Measurements from ENCODE around the gene BRD7. TPM values are rescaled to one million over a fixed set of nuclear protein-coding genes. Genes with fewer than 3 reads are reported as not detected.

The BRD7 gene
- total RNA-seq, 4 donors from 2014 or later = 53.1 to 62.0 (median 56.2) TPM

DNA sequence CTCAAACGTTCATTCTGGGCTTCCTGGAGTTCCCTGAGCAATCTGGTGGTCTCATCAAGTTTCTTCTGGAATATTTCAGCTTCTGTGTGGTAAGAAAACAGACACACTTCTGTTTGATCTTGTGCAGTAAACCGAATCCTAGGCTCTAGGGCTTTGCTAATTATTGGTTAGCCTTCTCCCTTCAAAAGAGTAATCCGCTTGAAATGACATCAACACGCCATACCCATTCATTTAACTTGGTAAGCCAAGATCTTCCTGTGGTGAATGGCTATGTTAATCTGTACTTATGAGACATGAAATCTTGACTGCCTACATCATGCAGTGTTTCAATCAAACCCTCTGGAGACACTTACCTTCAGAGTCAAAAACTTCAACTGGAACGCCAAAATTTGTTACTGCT is 48.5 kb downstream of the BRD7 start:
- H3K4me1 ChIP-seq = no peaks in the 10 kb centered on the region
- no peak overlapping the region for H3K27ac ChIP-seq
- no peak overlapping the region for H3K4me3 ChIP-seq
- H3K9me3 ChIP-seq = no peaks in the 10 kb centered on the region
- H3K27me3 ChIP-seq = no peaks in the 10 kb centered on the region
- WGBS = 75% methylated on average over 5 of the region's 5 CpGs
- peaks cover 87% of the 10 kb centered on the region for H3K36me3 ChIP-seq
- DNase-seq (ENCODE audit: low spot score in 2 of 2) = no peak
- no peak for TF ChIP-seq EP300 (IDR thresholded peaks at IDR 0.05)
- TF ChIP-seq, protein P1, sequence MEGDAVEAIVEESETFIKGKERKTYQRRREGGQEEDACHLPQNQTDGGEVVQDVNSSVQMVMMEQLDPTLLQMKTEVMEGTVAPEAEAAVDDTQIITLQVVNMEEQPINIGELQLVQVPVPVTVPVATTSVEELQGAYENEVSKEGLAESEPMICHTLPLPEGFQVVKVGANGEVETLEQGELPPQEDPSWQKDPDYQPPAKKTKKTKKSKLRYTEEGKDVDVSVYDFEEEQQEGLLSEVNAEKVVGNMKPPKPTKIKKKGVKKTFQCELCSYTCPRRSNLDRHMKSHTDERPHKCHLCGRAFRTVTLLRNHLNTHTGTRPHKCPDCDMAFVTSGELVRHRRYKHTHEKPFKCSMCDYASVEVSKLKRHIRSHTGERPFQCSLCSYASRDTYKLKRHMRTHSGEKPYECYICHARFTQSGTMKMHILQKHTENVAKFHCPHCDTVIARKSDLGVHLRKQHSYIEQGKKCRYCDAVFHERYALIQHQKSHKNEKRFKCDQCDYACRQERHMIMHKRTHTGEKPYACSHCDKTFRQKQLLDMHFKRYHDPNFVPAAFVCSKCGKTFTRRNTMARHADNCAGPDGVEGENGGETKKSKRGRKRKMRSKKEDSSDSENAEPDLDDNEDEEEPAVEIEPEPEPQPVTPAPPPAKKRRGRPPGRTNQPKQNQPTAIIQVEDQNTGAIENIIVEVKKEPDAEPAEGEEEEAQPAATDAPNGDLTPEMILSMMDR (IDR thresholded peaks at IDR 0.05) = no peak
- TF ChIP-seq POLR2AphosphoS5 (IDR thresholded peaks at IDR 0.05) = no peak
- no peak for TF ChIP-seq POLR2A (IDR thresholded peaks at IDR 0.05)

DNA sequence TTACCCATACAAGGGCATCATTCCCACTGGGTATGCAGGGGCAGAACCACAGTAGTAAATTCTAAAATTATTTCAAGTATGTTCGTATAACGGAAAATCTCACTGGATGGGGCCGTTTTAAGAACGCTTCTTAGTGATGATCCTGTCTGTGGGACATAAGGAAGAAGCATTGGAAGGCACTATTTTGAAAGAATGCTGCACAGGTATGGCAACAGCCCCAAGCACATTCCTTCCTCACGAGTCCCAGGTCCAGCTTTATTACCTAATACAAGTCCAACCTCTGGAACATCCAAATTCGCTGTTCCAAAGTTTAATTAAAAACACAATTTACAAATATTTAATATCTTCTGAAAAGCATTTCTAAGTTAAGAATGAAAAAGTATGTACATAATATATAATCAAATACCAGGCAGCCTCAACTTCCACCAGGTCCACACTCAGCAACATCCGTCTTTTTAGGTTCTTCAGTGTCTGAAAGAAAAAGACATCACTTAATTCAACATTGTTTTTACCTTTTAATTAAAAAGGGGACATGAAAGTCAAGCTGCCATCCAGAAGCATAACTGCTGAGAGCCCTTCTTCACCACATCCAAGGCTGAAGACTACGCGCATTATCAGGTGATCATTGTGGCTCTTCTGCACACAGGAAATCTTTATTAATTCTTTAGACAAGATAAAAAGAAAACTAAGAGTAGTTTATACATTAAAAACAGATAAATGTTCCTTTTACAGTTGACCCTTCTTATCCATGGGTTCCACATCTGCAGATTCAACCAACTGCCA is 49.8 kb downstream of the BRD7 start:
- peaks cover 87% of the 10 kb centered on the region for H3K36me3 ChIP-seq
- no peak overlapping the region for H3K27ac ChIP-seq
- TF ChIP-seq POLR2A (IDR thresholded peaks at IDR 0.05) (no peak), EP300 (IDR thresholded peaks at IDR 0.05) (no peak), POLR2AphosphoS5 (IDR thresholded peaks at IDR 0.05) (no peak)
- TF ChIP-seq, protein P1 (IDR thresholded peaks at IDR 0.05) = no peak
- WGBS = 77% methylated on average over 9 of the region's 9 CpGs
- H3K4me1 ChIP-seq = no peaks in the 10 kb centered on the region
- H3K9me3 ChIP-seq = no peaks in the 10 kb centered on the region
- no peak for DNase-seq (ENCODE audit: low spot score in 2 of 2)
- no peaks in the 10 kb centered on the region for H3K27me3 ChIP-seq
- H3K4me3 ChIP-seq = no peak overlapping the region

GRCh38 chr16:50316848-50317630 is 51.7 kb downstream of the BRD7 start:
- H3K36me3 ChIP-seq = peaks cover 90% of the 10 kb centered on the region
- no peak for DNase-seq (ENCODE audit: low spot score in 2 of 2)
- no peak for TF ChIP-seq EP300 (IDR thresholded peaks at IDR 0.05)
- no peak for TF ChIP-seq POLR2AphosphoS5 (IDR thresholded peaks at IDR 0.05)
- TF ChIP-seq, protein P1 (IDR thresholded peaks at IDR 0.05) = no peak
- TF ChIP-seq POLR2A (IDR thresholded peaks at IDR 0.05) = no peak
- WGBS = 87% methylated on average over 10 of the region's 10 CpGs
- H3K4me3 ChIP-seq = no peak overlapping the region
- H3K4me1 ChIP-seq = peaks cover 2% of the 10 kb centered on the region
- no peaks in the 10 kb centered on the region for H3K9me3 ChIP-seq
- H3K27ac ChIP-seq = no peak overlapping the region
- no peaks in the 10 kb centered on the region for H3K27me3 ChIP-seq

GRCh38 chr16:50316102-50316847 is 52.5 kb downstream of the BRD7 start:
- TF ChIP-seq POLR2A (IDR thresholded peaks at IDR 0.05) = no peak
- H3K4me1 ChIP-seq = peaks cover 2% of the 10 kb centered on the region
- no peak overlapping the region for H3K4me3 ChIP-seq

DNA sequence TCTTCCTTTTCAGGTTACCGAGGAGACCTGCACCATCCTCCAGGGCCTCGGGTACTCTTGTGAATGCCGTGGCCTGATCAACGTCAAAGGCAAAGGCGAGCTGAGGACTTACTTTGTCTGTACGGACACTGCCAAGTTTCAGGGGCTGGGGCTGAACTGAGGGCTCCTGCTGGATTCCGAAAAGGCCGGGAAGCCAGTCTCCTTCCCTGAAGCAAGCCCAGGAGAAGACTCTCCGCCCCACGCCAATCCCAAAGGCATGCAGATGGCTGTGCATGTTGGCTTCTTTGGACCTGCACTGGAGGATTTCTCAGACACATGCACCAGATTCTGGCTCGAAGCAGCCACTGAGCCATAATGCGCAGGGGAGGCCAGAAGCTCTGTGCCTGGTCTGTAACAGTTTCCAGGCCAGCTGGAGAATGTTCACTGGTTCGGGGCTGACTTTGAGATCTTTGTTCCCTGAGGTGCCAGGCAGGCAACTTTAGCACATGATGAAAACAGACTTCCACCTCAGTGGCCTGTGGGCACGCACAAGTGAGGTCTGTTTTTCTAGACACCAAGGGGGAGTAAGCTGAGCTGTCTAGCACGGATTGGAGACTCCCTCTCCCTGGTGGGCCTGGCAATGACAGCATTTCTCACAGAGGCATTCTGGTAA is 53.3 kb downstream of the BRD7 start:
- Histone ChIP-seq H3K36me3 (peaks cover 79% of the 10 kb centered on the region), H3K27me3 (no peaks in the 10 kb centered on the region), H3K27ac (peak overlapping the region; percentile 14), H3K4me3 (no peak overlapping the region), H3K4me1 (peaks cover 2% of the 10 kb centered on the region), H3K9me3 (no peaks in the 10 kb centered on the region)
- peak; percentile 64 to 76 for DNase-seq (ENCODE audit: low spot score in 2 of 2)
- TF ChIP-seq, protein P1 (IDR thresholded peaks at IDR 0.05) = no peak
- TF ChIP-seq EP300 (IDR thresholded peaks at IDR 0.05) (no peak), POLR2A (IDR thresholded peaks at IDR 0.05) (no peak), POLR2AphosphoS5 (IDR thresholded peaks at IDR 0.05) (no peak)
- 81% methylated on average over 13 of the region's 15 CpGs for WGBS

More at GRCh38 chr16:50316102-50316847, 52.5 kb downstream of the BRD7 start:
- peak overlapping the region; percentile 14 for H3K27ac ChIP-seq
- H3K36me3 ChIP-seq = peaks cover 87% of the 10 kb centered on the region
- DNase-seq (ENCODE audit: low spot score in 2 of 2) = no peak
- WGBS = 83% methylated on average over 12 of the region's 12 CpGs
- no peaks in the 10 kb centered on the region for H3K27me3 ChIP-seq
- no peaks in the 10 kb centered on the region for H3K9me3 ChIP-seq
